GM21576 (cell line): ENCODE results near the gene ANKRD23.
"Not testable (repeated sequence)": the region's sequence is repeated elsewhere in the genome, so short reads cannot be mapped to it uniquely, and the experiment has no call there.

Experiments used
- ATAC-seq: cut with Tn5 transposase; IDR thresholded peaks from one replicate; pipeline ENCODE4 v1.9.1; 2021; ENCODE audit warnings: mild to moderate bottlenecking, moderate library complexity; ENCODE audit not compliant: unreplicated experiment

ANKRD23 gene

GRCh38 chr2:96864343-96865091 lies 20.7 kb upstream of the ANKRD23 start:
- ATAC-seq, result no peak

GRCh38 chr2:96863575-96864342 lies 19.9 kb upstream of the ANKRD23 start:
- ATAC-seq, result no peak

DNA sequence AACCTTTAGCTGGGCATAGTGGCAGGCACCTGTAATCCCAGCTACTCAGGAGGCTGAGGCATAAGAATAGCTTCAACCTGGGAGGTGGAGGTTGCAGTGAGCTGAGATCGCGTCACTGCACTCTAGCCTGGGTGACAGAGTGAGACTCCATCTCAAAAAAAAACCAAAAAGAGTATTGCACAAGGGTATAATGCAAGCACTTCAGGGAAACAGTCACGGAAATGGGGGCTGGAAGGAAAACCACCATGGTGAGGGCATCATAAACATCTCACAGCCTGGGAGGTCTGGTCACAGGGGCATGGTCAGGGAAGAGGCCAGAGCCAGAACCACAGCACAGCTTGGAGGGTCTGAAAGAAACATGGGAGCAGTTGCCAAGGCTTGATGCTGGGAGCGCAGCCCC lies 19.2 kb upstream of the ANKRD23 start:
- ATAC-seq, result not testable (repeated sequence)

GRCh38 chr2:96861074-96861473 lies 17.3 kb upstream of the ANKRD23 start:
- no peak for ATAC-seq

GRCh38 chr2:96860065-96861029 lies 16.5 kb upstream of the ANKRD23 start:
- no peak for ATAC-seq

GRCh38 chr2:96859681-96860064 lies 15.9 kb upstream of the ANKRD23 start:
- no peak for ATAC-seq

DNA sequence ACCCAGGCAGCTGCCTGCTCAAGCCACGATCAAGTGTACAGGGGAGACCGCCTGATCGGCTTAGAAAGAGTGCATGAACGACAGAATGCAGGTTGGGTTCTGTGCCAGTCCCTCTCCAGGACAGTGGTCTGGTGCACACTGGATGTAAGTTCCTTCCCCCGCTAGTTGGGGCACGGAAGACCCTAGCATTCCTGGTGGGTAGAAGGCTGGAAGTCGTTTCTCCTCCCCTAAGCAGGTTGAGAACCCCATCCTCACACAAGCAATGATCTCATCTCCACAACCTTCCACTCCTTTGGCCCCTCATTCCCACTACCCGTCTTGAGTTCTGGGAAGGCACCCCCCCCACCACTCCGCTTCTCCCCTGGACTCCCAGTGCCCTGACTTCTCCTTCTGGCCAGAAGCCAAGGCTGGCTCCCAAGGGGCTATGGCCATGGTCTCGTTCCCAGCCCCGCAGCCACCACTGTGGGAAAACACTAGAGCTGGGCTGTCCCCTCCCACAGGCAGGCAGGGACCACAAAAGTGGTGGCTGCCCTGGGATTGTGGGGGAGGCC lies 15.4 kb upstream of the ANKRD23 start:
- no peak for ATAC-seq

- peak; percentile 91 for ATAC-seq
These were observed 14.0 kb upstream of the ANKRD23 start, which contains the start of gene ANKRD39 for GRCh38 chr2:96857667-96858372. Gene ANKRD39 (minus strand): TSS chr2:96858016. CDS start chr2:96857987, 29 bp downstream.

DNA sequence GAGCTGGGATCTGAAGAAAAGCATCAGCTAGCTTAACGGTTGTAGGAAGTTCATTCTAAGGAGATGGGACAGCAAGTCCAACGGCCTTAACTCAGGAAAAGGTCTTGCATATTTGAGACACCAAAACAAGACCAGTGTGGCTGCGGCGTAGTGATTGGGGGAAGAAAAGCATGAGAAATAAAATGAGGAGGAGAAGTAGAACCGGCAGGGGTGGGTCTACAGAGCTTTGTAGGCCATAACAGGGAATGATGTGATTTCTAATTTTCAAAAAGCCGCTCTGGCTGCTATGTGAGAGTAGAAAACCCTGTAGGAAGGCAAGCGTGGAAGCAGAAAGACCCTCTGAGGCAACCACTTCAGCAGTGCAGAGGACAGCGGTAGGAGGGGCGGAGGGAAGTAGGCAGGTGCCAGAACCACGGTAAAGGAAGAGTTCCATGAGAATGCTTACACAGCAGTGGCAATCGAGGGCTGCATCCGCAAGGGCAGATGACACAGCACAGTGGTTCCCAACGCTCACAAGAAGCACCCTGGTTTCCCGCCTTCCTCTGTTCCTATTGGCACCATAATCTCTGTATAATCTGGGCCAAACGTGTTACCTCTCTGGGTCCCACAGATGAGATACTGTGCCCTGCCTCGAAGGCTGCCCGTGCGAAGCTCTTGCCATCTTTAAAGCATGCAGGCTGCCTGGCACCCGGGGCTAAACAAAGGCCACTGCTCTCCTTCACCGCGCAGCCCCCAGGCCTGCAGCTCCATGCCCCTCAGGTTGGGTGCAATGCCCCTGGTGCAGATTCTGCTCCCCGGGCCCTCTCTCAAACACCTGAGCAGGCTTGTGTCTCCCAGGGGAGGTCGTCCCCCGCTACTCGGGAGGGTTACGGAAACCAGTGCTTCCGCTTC lies 13.2 kb upstream of the ANKRD23 start:
- ATAC-seq, result peak; percentile 4

GRCh38 chr2:96853321-96853720 lies 9.5 kb upstream of the ANKRD23 start:
- ATAC-seq, result no peak

- no peak for ATAC-seq
These were observed 8.8 kb upstream of the ANKRD23 start for GRCh38 chr2:96852667-96853066.

- ATAC-seq, result no peak
These were observed 4.4 kb upstream of the ANKRD23 start for GRCh38 chr2:96848264-96848663.

GRCh38 chr2:96847586-96847985 lies 3.8 kb upstream of the ANKRD23 start:
- no peak for ATAC-seq

GRCh38 chr2:96846825-96847224 lies 3.0 kb upstream of the ANKRD23 start:
- no peak for ATAC-seq

- no peak for ATAC-seq
These were observed 586 bp upstream of the ANKRD23 start for GRCh38 chr2:96844405-96844808.

DNA sequence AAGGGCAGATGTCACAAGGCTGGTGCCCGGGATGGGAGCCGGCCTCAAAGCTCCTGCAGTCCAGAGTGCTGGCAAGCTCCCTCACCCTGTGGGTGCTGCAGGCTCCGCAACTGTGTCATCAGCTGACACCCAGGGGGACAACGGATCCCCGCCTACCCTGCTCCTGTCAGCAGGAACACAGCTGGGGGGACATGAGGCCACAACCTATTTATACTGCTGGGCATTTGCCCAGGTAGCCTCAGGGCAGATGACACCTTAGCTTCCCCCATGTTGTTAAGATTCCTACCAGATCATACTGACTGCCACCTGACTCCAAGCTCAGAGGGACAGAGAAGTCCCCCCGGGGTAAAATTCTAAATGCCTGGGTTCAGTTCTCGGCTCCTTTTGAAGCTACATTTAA lies 1.2 kb downstream of the ANKRD23 start:
- ATAC-seq, result no peak

GRCh38 chr2:96841701-96842495 lies 1.9 kb downstream of the ANKRD23 start:
- no peak for ATAC-seq
